SK-N-SH (cell line): ENCODE data around the gene SULT1A3. TPM values are rescaled to one million over a fixed set of nuclear protein-coding genes. Genes with fewer than 3 reads are reported as not detected.

Experiments used
- CTCF ChIA-PET: fragments of 300-600, 350-600 bp; formaldehyde crosslinking; extraction: SDS; loops from one replicate; lab custom pipeline; 2021; lab: Yijun Ruan, JAX
- POLR2A ChIA-PET: fragments of 350-600 bp; sonication (Branson Sonifier 250); formaldehyde crosslinking; extraction: SDS; loops from one replicate; lab custom pipeline; 2020; ENCODE audit warnings: antibody characterized with exemption, inconsistent platforms; lab: Yijun Ruan, JAX
- DNase-seq: peaks from one replicate; pipeline ENCODE4 v3.0.0; 2012
- H2AFZ ChIP-seq: fragments of 200-600 bp; sonication (generic); 2 replicates; pipeline ENCODE4 v1.8.1; 2016; ENCODE audit warnings: antibody characterized with exemption, mild to moderate bottlenecking, low read depth
- H3F3A ChIP-seq: fragments of 200-600 bp; sonication (generic); replicated peaks from 2 replicates; pipeline ENCODE3; 2016; ENCODE audit warnings: antibody characterized with exemption, mild to moderate bottlenecking; ENCODE audit not compliant: insufficient read depth
- H3K27ac ChIP-seq, 2 experiments: fragments of 200-500 bp in 1 of 2; fragments of 200-600 bp in 1 of 2; sonication (Bioruptor generic) in 1 of 2; sonication (generic), shearing (Covaris generic) in 1 of 2; 2 replicates each; pipeline versions ENCODE4 v1.5.1 to v1.6.1; 2014 to 2016; ENCODE audit warnings: low read depth in 2 of 2, inconsistent platforms in 1 of 2, low read length in 1 of 2, mild to moderate bottlenecking in 1 of 2, mixed read lengths in 1 of 2
- H3K27me3 ChIP-seq: fragments of 200-600 bp; sonication (generic), shearing (Covaris generic); 2 replicates; pipeline ENCODE4 v1.6.1; 2016; ENCODE audit warnings: mixed run types; ENCODE audit not compliant: insufficient read depth
- H3K36me3 ChIP-seq, 2 experiments: fragments of 200-500 bp in 1 of 2; fragments of 200-600 bp in 1 of 2; sonication (Bioruptor generic) in 1 of 2; sonication (generic) in 1 of 2; replicated peaks in 1 of 2; 2 replicates each; pipeline versions ENCODE3 to v1.5.1; 2014 to 2016; ENCODE audit warnings: low read length in 1 of 2, mild to moderate bottlenecking in 1 of 2; ENCODE audit not compliant: insufficient read depth in 2 of 2, control insufficient read depth in 1 of 2
- H3K4me1 ChIP-seq, 2 experiments: fragments of 200-500 bp in 1 of 2; fragments of 200-600 bp in 1 of 2; sonication (Bioruptor generic) in 1 of 2; sonication (generic), shearing (Covaris generic) in 1 of 2; 2 replicates each; pipeline versions ENCODE4 v1.5.1 to v1.6.1; 2014 to 2016; ENCODE audit warnings: low read depth in 1 of 2, low read length in 1 of 2, mixed run types in 1 of 2; ENCODE audit not compliant: insufficient read depth in 2 of 2, control insufficient read depth in 1 of 2
- H3K4me2 ChIP-seq: fragments of 200-600 bp; sonication (generic), shearing (Covaris generic); 2 replicates; pipeline ENCODE4 v1.6.1; 2017; ENCODE audit warnings: mixed run types
- H3K4me3 ChIP-seq, 2 experiments: fragments of 200-500 bp in 1 of 2; fragments of 200-600 bp in 1 of 2; sonication (Bioruptor generic) in 1 of 2; sonication (generic), shearing (Covaris generic) in 1 of 2; 2 replicates each; pipeline versions ENCODE4 v1.5.1 to v1.8.1; 2014 to 2016; ENCODE audit warnings: low read depth in 2 of 2, inconsistent platforms in 1 of 2, low read length in 1 of 2, mild to moderate bottlenecking in 1 of 2, mixed read lengths in 1 of 2, moderate library complexity in 1 of 2
- H3K79me2 ChIP-seq: fragments of 200-600 bp; sonication (generic); 2 replicates; pipeline ENCODE4 v1.8.1; 2017; ENCODE audit warnings: mild to moderate bottlenecking; ENCODE audit not compliant: insufficient read depth
- H3K9ac ChIP-seq: fragments of 200-600 bp; sonication (generic); 2 replicates; pipeline ENCODE4 v1.6.1; 2017; ENCODE audit warnings: mixed run types
- H3K9me2 ChIP-seq: fragments of 200-600 bp; sonication (generic); 2 replicates; pipeline ENCODE4 v1.6.1; 2017; ENCODE audit warnings: mixed run types
- H3K9me3 ChIP-seq: fragments of 200-600 bp; sonication (generic); 2 replicates; pipeline ENCODE4 v1.6.1; 2017; ENCODE audit warnings: mixed run types, mild to moderate bottlenecking, moderate library complexity
- H4K20me1 ChIP-seq: fragments of 200-600 bp; sonication (generic); 2 replicates; pipeline ENCODE4 v1.6.1; 2017; ENCODE audit warnings: mild to moderate bottlenecking, mixed run types; ENCODE audit not compliant: insufficient read depth
- EP300 ChIP-seq, 2 experiments: IDR thresholded peaks; 2 replicates each; pipeline versions ENCODE4 v1.4.0 to v1.6.1; 2012; ENCODE audit warnings: borderline replicate concordance in 1 of 2, low read depth in 1 of 2, low read length in 1 of 2
- EZH2phosphoT487 ChIP-seq: fragments of 200-600 bp; sonication (generic); IDR thresholded peaks from 2 replicates; pipeline ENCODE4 v1.6.1; 2017; ENCODE audit warnings: low read depth, mixed run types, mild to moderate bottlenecking, antibody characterized with exemption, moderate library complexity, borderline replicate concordance
- JUND ChIP-seq: IDR thresholded peaks from 2 replicates; pipeline ENCODE4 v1.4.0; 2012
- MEF2A ChIP-seq: IDR thresholded peaks from 2 replicates; pipeline ENCODE4 v1.4.0; 2012; ENCODE audit warnings: low read depth, borderline replicate concordance
- MXI1 ChIP-seq: IDR thresholded peaks from 2 replicates; pipeline ENCODE4 v1.6.1; 2012; ENCODE audit warnings: mild to moderate bottlenecking, low read depth, low read length, improper control_type of control experiment
- NFIC ChIP-seq: IDR thresholded peaks from 2 replicates; pipeline ENCODE4 v1.4.0; 2012; ENCODE audit warnings: borderline replicate concordance
- NRF1 ChIP-seq: IDR thresholded peaks from 2 replicates; pipeline ENCODE4 v1.6.1; 2012; ENCODE audit warnings: low read depth, mild to moderate bottlenecking, low read length
- RAD21 ChIP-seq: IDR thresholded peaks from 2 replicates; pipeline ENCODE4 v1.6.1; 2012; ENCODE audit warnings: mild to moderate bottlenecking, low read length
- RCOR1 ChIP-seq: fragments of 150-350 bp; IDR thresholded peaks from 2 replicates; pipeline ENCODE4 v1.6.1; 2017; ENCODE audit warnings: antibody characterized with exemption, low read length
- REST ChIP-seq: IDR thresholded peaks from 2 replicates; pipeline ENCODE4 v1.6.1; 2012; ENCODE audit warnings: mild to moderate bottlenecking, low read depth, low read length, moderate library complexity
- RFX5 ChIP-seq: IDR thresholded peaks from 2 replicates; pipeline ENCODE4 v1.6.1; 2012; ENCODE audit warnings: mild to moderate bottlenecking, improper control_type of control experiment, low read length
- RXRA ChIP-seq: IDR thresholded peaks from 2 replicates; pipeline ENCODE4 v1.4.0; 2012; ENCODE audit warnings: low read depth, mild to moderate bottlenecking, borderline replicate concordance
- SIN3A ChIP-seq: IDR thresholded peaks from 2 replicates; pipeline ENCODE4 v1.6.1; 2012; ENCODE audit warnings: low read depth, mild to moderate bottlenecking, low read length, moderate library complexity, borderline replicate concordance
- TAF1 ChIP-seq: IDR thresholded peaks from 2 replicates; pipeline ENCODE4 v1.6.1; 2012; ENCODE audit warnings: low read depth, mild to moderate bottlenecking, low read length, moderate library complexity, borderline replicate concordance
- TCF12 ChIP-seq: IDR thresholded peaks from 2 replicates; pipeline ENCODE4 v1.4.0; 2012
- TEAD4 ChIP-seq: IDR thresholded peaks from 2 replicates; pipeline ENCODE4 v1.4.0; 2012; ENCODE audit warnings: mild to moderate bottlenecking, borderline replicate concordance; ENCODE audit not compliant: insufficient read depth
- USF2 ChIP-seq: fragments of 150-350 bp; IDR thresholded peaks from 2 replicates; pipeline ENCODE4 v1.6.1; 2017; ENCODE audit warnings: antibody characterized with exemption, low read length, low read depth, borderline replicate concordance
- ZBTB33 ChIP-seq: IDR thresholded peaks from 2 replicates; pipeline ENCODE4 v1.4.0; 2012; ENCODE audit warnings: low read depth, borderline replicate concordance
- WGBS: methylation state at CpG from one replicate; pipeline ENCODE4 v1.1.6; 2017; ENCODE audit warnings: low lambda C conversion rate; 5-methylcytosine and 5-hydroxymethylcytosine counted together
- polyA plus RNA-seq, 3 experiments: library from polyadenylated mRNA; depleted of rRNA; stranded (reverse); fragments of >200 nt; gene quantifications; 2 replicates each; pipeline ENCODE4 v1.2.3, GENCODE V29; 2012
- TF ChIP-seq, protein P1 (sequence below): IDR thresholded peaks from 2 replicates; pipeline ENCODE4 v1.4.0; 2012; ENCODE audit warnings: low read depth
- TF ChIP-seq, protein P2 (sequence below): fragments of 200-600 bp; sonication (generic); IDR thresholded peaks from 2 replicates; pipeline ENCODE4 v1.6.1; 2017; ENCODE audit warnings: antibody characterized with exemption, mild to moderate bottlenecking, moderate library complexity

The SULT1A3 gene
- polyA plus RNA-seq, 1 of the 3 experiments (the other 2 are of a cell fraction): 20.4 TPM

GRCh38 chr16:30155188-30155587 lies 43.9 kb upstream of the SULT1A3 start:
- H3K36me3 ChIP-seq: no peaks in the 10 kb centered on the region
- H3K27ac ChIP-seq: no peak overlapping the region
- H3K79me2 ChIP-seq: no peaks in the 10 kb centered on the region
- no peaks in the 10 kb centered on the region for H3K9me2 ChIP-seq
- H3K27me3 ChIP-seq: no peaks in the 10 kb centered on the region
- H2AFZ ChIP-seq: no peak overlapping the region
- no peak overlapping the region for H3K4me2 ChIP-seq
- H4K20me1 ChIP-seq: no peaks in the 10 kb centered on the region
- CTCF ChIA-PET: interaction anchor here (1.2 to 1.9 kb wide), 2 partner anchors 12 to 41 kb away, joined by 4 read pairs; partner anchors contain the start of gene GDPD3
- H3K9ac ChIP-seq: no peak overlapping the region
- H3K9me3 ChIP-seq: no peaks in the 10 kb centered on the region
- no peak for DNase-seq
- TF ChIP-seq TAF1: no peak
- no peak for TF ChIP-seq RXRA
- TF ChIP-seq MEF2A: no peak
- TF ChIP-seq TCF12: no peak
- no peak for TF ChIP-seq ZBTB33
- no peak for TF ChIP-seq MXI1
- TF ChIP-seq, protein P1, sequence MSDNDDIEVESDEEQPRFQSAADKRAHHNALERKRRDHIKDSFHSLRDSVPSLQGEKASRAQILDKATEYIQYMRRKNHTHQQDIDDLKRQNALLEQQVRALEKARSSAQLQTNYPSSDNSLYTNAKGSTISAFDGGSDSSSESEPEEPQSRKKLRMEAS: no peak
- TF ChIP-seq EP300 (IDR thresholded peaks at IDR 0.05; ENCODE audit: borderline replicate concordance in 1 of 2, low read depth in 1 of 2, low read length in 1 of 2): no peak
- TF ChIP-seq RCOR1: no peak
- TF ChIP-seq EZH2phosphoT487: no peak
- TF ChIP-seq TEAD4: no peak
- no peak for TF ChIP-seq USF2
- TF ChIP-seq NRF1: no peak
- no peak for TF ChIP-seq SIN3A
- TF ChIP-seq, all 33 proteins: peak for 0
- POLR2A ChIA-PET: no interaction called here
- no peaks in the 10 kb centered on the region for H3K4me1 ChIP-seq
- WGBS: 90% methylated on average over 5 of the region's 5 CpGs
- H3F3A ChIP-seq: no peaks in the 10 kb centered on the region
- H3K4me3 ChIP-seq: no peak overlapping the region

- WGBS: 19% methylated on average over 1 of the region's 1 CpG
- Histone ChIP-seq H3K79me2 (no peaks in the 10 kb centered on the region), H3K4me2 (no peak overlapping the region), H4K20me1 (no peaks in the 10 kb centered on the region), H3K9me3 (no peaks in the 10 kb centered on the region), H3K27me3 (no peaks in the 10 kb centered on the region), H3K4me1 (no peaks in the 10 kb centered on the region), H2AFZ (no peak overlapping the region), H3F3A (no peaks in the 10 kb centered on the region), H3K36me3 (no peaks in the 10 kb centered on the region), H3K4me3 (no peak overlapping the region), H3K27ac (no peak overlapping the region), H3K9ac (no peak overlapping the region), H3K9me2 (no peaks in the 10 kb centered on the region)
- POLR2A ChIA-PET: no interaction called here
- DNase-seq: no peak
- CTCF ChIA-PET: no interaction called here
- TF ChIP-seq, protein P2, sequence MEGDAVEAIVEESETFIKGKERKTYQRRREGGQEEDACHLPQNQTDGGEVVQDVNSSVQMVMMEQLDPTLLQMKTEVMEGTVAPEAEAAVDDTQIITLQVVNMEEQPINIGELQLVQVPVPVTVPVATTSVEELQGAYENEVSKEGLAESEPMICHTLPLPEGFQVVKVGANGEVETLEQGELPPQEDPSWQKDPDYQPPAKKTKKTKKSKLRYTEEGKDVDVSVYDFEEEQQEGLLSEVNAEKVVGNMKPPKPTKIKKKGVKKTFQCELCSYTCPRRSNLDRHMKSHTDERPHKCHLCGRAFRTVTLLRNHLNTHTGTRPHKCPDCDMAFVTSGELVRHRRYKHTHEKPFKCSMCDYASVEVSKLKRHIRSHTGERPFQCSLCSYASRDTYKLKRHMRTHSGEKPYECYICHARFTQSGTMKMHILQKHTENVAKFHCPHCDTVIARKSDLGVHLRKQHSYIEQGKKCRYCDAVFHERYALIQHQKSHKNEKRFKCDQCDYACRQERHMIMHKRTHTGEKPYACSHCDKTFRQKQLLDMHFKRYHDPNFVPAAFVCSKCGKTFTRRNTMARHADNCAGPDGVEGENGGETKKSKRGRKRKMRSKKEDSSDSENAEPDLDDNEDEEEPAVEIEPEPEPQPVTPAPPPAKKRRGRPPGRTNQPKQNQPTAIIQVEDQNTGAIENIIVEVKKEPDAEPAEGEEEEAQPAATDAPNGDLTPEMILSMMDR: no peak
- no peak for TF ChIP-seq RFX5
- no peak for TF ChIP-seq TCF12
- no peak for TF ChIP-seq NFIC
- no peak for TF ChIP-seq JUND
- TF ChIP-seq REST: no peak
- TF ChIP-seq RAD21: no peak
- no peak for TF ChIP-seq MXI1
- no peak for TF ChIP-seq TEAD4
Observed at GRCh38 chr16:30157214-30157613, 41.8 kb upstream of the SULT1A3 start.
